ENCODE results near the gene LIPF. TPM values are rescaled to one million over a fixed set of nuclear protein-coding genes. Genes with fewer than 3 reads are reported as not detected.

LIPF gene
- polyA plus RNA-seq, 3 donors = not detected

GRCh38 chr10:88647061-88647615, 17.1 kb upstream of the LIPF start:
- Histone ChIP-seq H3K9ac (ENCODE audit: insufficient read depth, low read length, poor library complexity, severe bottlenecking) (no peak overlapping the region), H2AFZ (ENCODE audit: insufficient read depth, low read depth, low read length, poor library complexity, severe bottlenecking) (no peak overlapping the region), H3K9me3 (replicated peaks in 1 of 2; ENCODE audit: control insufficient read depth in 1 of 2, insufficient read depth in 1 of 2, low read length in 2 of 2) (no peaks in the 10 kb centered on the region), H3K79me2 (ENCODE audit: insufficient read depth, low read length) (no peaks in the 10 kb centered on the region), H3K4me3 (replicated peaks in 1 of 3; ENCODE audit: low read depth in 2 of 3, low read length in 3 of 3) (no peak overlapping the region), H4K20me1 (ENCODE audit: insufficient read depth, low read length) (no peaks in the 10 kb centered on the region), H3K4me2 (replicated peaks; ENCODE audit: extremely low read depth, low read length, poor library complexity, severe bottlenecking) (no peak overlapping the region), H3K27me3 (ENCODE audit: control insufficient read depth in 2 of 2, insufficient read depth in 2 of 2, low read length in 2 of 2) (no peaks in the 10 kb centered on the region), H3K27ac (ENCODE audit: low read depth in 1 of 2, low read length in 2 of 2) (no peak overlapping the region), H3K4me1 (ENCODE audit: control insufficient read depth in 1 of 2, insufficient read depth in 2 of 2, low read length in 2 of 2) (peaks cover 13 to 18% of the 10 kb centered on the region in 2 donors), H3K36me3 (replicated peaks in 1 of 2; ENCODE audit: control insufficient read depth in 1 of 2, insufficient read depth in 2 of 2, low read length in 2 of 2) (no peaks in the 10 kb centered on the region)
- Mint-ChIP-seq H3K4me3 (no peak overlapping the region), H3K36me3 (no peaks in the 10 kb centered on the region), H3K27me3 (ENCODE audit: low read depth in 3 of 3) (peaks cover 0 to 2% (median 1%) of the 10 kb centered on the region in 3 donors), H3K27ac (peak overlapping the region in 1 of 7 donors; percentile 37), H3K9me3 (no peaks in the 10 kb centered on the region), H3K4me1 (peaks cover 6% of the 10 kb centered on the region)
- DNase-seq = peak in 1 of 3 donors; percentile 4
- intact Hi-C loops (cut with micrococcal nuclease) = no loop called here
- no peak for TF ChIP-seq CTCF (IDR thresholded peaks at IDR 0.05)
- 80% methylated on average over 1 of the region's 2 CpGs for WGBS (ENCODE audit: insufficient coverage)

GRCh38 chr10:88651101-88651551, 13.1 kb upstream of the LIPF start:
- Histone ChIP-seq H3K27ac (ENCODE audit: low read depth in 1 of 2, low read length in 2 of 2) (no peak overlapping the region), H4K20me1 (ENCODE audit: insufficient read depth, low read length) (no peaks in the 10 kb centered on the region), H3K27me3 (ENCODE audit: control insufficient read depth in 2 of 2, insufficient read depth in 2 of 2, low read length in 2 of 2) (no peaks in the 10 kb centered on the region), H3K4me3 (replicated peaks in 1 of 3; ENCODE audit: low read depth in 2 of 3, low read length in 3 of 3) (no peak overlapping the region), H3K4me1 (ENCODE audit: control insufficient read depth in 1 of 2, insufficient read depth in 2 of 2, low read length in 2 of 2) (no peaks in the 10 kb centered on the region), H3K4me2 (replicated peaks; ENCODE audit: extremely low read depth, low read length, poor library complexity, severe bottlenecking) (no peak overlapping the region), H3K36me3 (replicated peaks in 1 of 2; ENCODE audit: control insufficient read depth in 1 of 2, insufficient read depth in 2 of 2, low read length in 2 of 2) (no peaks in the 10 kb centered on the region), H3K9ac (ENCODE audit: insufficient read depth, low read length, poor library complexity, severe bottlenecking) (no peak overlapping the region), H3K79me2 (ENCODE audit: insufficient read depth, low read length) (no peaks in the 10 kb centered on the region), H2AFZ (ENCODE audit: insufficient read depth, low read depth, low read length, poor library complexity, severe bottlenecking) (no peak overlapping the region), H3K9me3 (replicated peaks in 1 of 2; ENCODE audit: control insufficient read depth in 1 of 2, insufficient read depth in 1 of 2, low read length in 2 of 2) (no peaks in the 10 kb centered on the region)
- H3K36me3 Mint-ChIP-seq = no peaks in the 10 kb centered on the region
- peaks cover 0 to 2% (median 0%) of the 10 kb centered on the region in 7 donors for H3K9me3 Mint-ChIP-seq
- H3K27ac Mint-ChIP-seq = no peak overlapping the region
- DNase-seq = no peak
- no peak overlapping the region for H3K4me3 Mint-ChIP-seq
- peaks cover 6% of the 10 kb centered on the region for H3K4me1 Mint-ChIP-seq
- intact Hi-C loops (cut with micrococcal nuclease) = no loop called here
- peaks cover 0 to 2% (median 1%) of the 10 kb centered on the region in 3 donors for H3K27me3 Mint-ChIP-seq (ENCODE audit: low read depth in 3 of 3)
- TF ChIP-seq CTCF (IDR thresholded peaks at IDR 0.05) = no peak

All from CD14-positive monocyte (primary cell).